Choroid plexus epithelial cell (primary cell): ENCODE measurements around the gene TBC1D13.

Source experiments
- DNase-seq: peaks from one replicate; pipeline ENCODE4 v3.0.0-alpha.2; 2010; ENCODE audit warnings: low read depth
- H3K4me3 ChIP-seq: 2 replicates; pipeline ENCODE4 v1.5.1; 2011; ENCODE audit warnings: low read depth, mild to moderate bottlenecking, control low read depth, low read length, moderate library complexity
- TF ChIP-seq, protein P1 (sequence below): conservative IDR thresholded peaks from 2 replicates; pipeline ENCODE4 v1.5.1; 2011; ENCODE audit warnings: low read depth, mild to moderate bottlenecking, control low read depth, inconsistent platforms, low read length, moderate library complexity

TBC1D13 gene

DNA sequence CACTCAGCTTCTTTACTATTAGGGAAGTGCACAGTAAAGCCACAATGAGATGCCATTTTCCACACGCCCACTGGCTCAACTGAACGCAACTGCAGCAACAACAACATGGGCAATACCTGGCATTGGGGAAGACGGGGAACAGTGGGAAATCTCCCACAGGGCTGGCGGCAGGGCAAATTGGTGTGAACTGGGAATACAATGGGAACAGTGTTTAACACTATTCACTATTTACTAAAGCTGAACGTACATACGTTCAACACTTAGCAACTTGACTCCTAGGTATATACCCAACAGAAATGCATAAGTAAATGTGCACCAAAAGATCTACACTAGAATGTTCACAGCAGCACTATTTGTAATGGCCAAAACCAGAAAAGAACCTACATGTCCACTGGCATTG, 29.5 kb upstream of the TBC1D13 start:
- TF ChIP-seq, protein P1, sequence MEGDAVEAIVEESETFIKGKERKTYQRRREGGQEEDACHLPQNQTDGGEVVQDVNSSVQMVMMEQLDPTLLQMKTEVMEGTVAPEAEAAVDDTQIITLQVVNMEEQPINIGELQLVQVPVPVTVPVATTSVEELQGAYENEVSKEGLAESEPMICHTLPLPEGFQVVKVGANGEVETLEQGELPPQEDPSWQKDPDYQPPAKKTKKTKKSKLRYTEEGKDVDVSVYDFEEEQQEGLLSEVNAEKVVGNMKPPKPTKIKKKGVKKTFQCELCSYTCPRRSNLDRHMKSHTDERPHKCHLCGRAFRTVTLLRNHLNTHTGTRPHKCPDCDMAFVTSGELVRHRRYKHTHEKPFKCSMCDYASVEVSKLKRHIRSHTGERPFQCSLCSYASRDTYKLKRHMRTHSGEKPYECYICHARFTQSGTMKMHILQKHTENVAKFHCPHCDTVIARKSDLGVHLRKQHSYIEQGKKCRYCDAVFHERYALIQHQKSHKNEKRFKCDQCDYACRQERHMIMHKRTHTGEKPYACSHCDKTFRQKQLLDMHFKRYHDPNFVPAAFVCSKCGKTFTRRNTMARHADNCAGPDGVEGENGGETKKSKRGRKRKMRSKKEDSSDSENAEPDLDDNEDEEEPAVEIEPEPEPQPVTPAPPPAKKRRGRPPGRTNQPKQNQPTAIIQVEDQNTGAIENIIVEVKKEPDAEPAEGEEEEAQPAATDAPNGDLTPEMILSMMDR: no peak
- H3K4me3 ChIP-seq: no peak overlapping the region
- DNase-seq: no peak

DNA sequence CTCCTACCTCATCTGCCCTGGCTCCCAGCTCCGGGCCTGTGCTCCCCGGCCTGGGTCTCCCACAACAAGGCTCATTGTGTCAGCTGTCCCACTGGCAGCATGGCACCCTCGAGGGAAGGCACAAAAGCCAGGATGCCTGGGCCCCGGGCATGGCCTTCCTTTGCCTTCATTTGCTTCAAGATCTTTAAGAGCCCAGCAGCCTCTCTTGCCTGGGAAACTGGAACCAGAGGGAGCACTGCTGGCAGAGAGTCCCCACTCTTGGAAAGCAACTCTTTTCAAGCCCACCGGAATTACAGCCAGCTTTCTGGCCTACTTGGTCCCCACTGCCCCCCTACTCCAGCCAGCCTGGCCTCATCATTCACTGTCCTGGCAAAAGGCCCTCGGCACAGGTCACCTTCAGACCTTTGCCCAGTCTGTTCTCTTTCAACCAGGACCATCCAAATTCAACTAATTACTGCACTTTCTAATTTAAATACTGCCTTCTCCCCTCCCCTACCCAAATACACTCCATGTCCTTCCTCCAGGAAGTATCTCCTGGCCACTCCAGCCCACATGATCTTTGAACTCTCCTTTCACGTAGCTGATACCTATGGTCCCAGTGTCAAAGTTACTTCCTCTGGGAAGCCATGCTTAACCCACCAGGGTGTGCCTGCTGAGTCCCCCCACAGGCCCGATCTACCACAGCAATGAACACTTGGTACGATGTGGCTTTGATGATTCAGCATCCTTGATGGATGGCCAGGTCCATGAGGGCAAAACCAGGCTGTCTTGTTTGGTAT, 24.2 kb upstream of the TBC1D13 start:
- TF ChIP-seq, protein P1: no peak
- no peak for DNase-seq
- no peak overlapping the region for H3K4me3 ChIP-seq

DNA sequence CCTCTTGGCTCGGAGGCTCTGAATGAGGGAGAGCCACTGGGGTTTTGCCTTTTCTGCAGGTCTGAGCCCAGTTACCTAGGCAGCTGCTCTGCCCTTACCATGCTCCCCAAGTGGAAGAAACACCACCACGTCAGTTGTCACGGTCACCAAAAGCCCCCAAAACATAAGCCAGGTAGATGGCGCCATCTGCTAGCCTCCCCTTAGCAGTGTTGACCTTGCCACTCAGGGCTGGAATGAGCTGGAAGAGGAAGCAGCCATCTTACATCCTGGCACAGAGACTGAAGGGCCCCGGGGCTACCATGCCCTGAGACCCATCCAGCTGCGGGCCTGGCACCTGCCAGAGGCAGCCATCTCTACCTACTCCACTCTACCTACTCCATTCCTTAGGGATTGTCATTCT, 22.7 kb upstream of the TBC1D13 start:
- DNase-seq: no peak
- no peak overlapping the region for H3K4me3 ChIP-seq
- TF ChIP-seq, protein P1: no peak

DNA sequence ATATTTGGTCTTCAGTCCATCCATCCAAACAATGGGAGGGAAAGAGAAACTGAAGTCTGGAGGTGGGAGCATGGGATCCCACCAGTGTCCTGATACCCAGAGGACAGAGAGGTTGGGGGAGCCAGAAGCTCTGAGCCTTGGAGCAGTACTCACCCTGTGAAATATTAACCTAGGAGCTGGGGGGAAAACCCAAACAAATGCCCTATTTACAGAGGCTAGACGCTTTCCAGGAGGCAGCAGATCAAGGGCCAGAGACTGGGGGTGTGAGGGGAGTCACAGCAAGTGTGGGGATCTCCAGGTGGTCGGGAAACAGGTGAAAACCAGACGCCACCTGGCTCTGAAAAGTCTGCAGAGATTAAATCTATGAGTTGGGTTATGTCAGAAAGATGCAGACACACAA, 21.6 kb upstream of the TBC1D13 start:
- H3K4me3 ChIP-seq: no peak overlapping the region
- TF ChIP-seq, protein P1: no peak
- DNase-seq: no peak

DNA sequence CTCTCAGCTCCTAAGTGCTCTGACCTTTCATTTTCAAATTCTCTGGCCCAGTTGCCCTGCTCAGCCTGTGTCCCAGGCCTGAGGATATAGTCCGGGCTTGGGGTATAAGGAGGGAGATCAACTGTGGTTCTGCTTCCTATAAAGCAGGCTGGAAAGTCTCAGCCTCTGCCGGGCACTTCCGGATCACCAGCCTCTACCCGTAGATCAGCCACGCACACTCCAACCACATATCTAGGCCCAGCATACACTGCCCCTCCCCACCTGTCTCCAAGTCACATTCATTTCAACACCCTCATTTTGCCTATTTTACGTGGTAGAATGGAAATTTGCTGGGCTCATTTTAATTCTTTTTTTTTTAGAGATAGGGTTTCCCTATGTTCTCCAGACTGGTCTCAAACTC, 18.4 kb upstream of the TBC1D13 start:
- H3K4me3 ChIP-seq: no peak overlapping the region
- TF ChIP-seq, protein P1: no peak
- no peak for DNase-seq

DNA sequence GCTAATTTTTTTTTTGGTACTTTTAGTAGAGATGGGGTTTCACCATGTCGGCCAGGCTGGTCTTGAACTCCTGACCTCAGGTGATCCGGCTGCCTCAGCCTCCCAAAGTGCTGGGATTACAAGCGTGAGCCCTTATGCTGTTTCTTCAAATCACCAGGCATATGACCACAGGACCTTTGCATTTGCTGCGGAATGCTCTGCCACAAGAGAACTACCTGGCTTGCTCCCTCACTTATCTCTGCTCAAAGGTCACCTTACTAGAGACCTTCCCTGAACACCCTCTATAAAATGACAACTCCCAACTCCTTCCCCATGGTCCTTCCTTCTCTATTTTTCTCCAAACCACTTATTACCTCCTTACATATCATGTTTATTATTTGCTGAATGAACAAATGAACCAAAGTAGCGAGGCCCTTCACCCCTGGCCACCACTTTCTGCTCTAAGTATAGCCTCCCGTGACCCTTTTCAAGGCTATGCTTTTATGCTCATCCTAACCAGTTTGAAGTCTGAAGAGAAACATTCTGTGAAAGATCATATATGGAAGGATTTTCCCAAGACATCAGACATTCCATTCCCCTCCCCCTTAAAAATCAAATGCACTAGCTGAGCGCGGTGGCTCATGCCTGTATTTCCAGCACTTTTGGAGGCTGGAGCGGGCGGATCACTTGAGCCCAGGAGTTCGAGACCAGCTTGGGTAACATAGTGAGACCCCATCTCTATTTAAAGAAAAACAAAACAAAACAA, 16.6 kb upstream of the TBC1D13 start:
- DNase-seq: no peak
- TF ChIP-seq, protein P1: no peak
- peak overlapping the region; percentile 97 for H3K4me3 ChIP-seq
